Body of pancreas (tissue), 4 donors: ENCODE results near the gene MAML2. TPM values are rescaled to one million over a fixed set of nuclear protein-coding genes. Genes with fewer than 3 reads are reported as not detected.
A peak's percentile ranks its signal among the peaks of the same experiment; 100 is the strongest.

Source experiments
- ATAC-seq: fragments of 150-250 bp; one replicate; pipeline ENCODE4 v1.9.1; 2016
- DNase-seq, 4 donors: peaks; one replicate each; pipeline ENCODE4 v3.0.0-alpha.2; 2019
- H3K27ac ChIP-seq, 4 donors: fragments of 200-600 bp; sonication (generic); 1 replicate in 3 of 4; 2 replicates in 1 of 4; pipeline versions ENCODE4 v1.5.1 to v1.6.1; 2016 to 2019; ENCODE audit warnings: mild to moderate bottlenecking in 1 of 4, mixed read lengths in 1 of 4, moderate library complexity in 1 of 4
- H3K27me3 ChIP-seq, 2 donors: fragments of 200-600 bp; sonication (generic); one replicate each; pipeline ENCODE4 v1.6.0; 2016; ENCODE audit warnings: mild to moderate bottlenecking in 1 of 2
- H3K36me3 ChIP-seq, 2 donors: fragments of 200-600 bp; sonication (generic); replicated peaks in 1 of 2; 2 replicates each; pipeline ENCODE4 v1.5.1; 2016; ENCODE audit warnings: low read depth in 2 of 2; ENCODE audit not compliant: insufficient read depth in 1 of 2
- H3K4me1 ChIP-seq: fragments of 200-600 bp; sonication (generic); one replicate; pipeline ENCODE4 v1.6.0; 2016
- H3K4me3 ChIP-seq, 2 donors: fragments of 200-600 bp; sonication (generic); 1 replicate in 1 of 2; 2 replicates in 1 of 2; pipeline ENCODE4 v1.5.1; 2016 to 2019
- H3K9me3 ChIP-seq, 3 donors: fragments of 200-600 bp; sonication (generic); 1 replicate in 2 of 3; 2 replicates in 1 of 3; pipeline ENCODE4 v1.5.1; 2016
- POLR2A ChIP-seq, 3 donors: fragments of 450-650 bp; IDR thresholded peaks; one replicate each; pipeline ENCODE4 v1.6.1; 2016; ENCODE audit warnings: antibody characterized with exemption in 3 of 3, mild to moderate bottlenecking in 2 of 3
- WGBS, 2 donors: methylation state at CpG; one replicate each; pipeline ENCODE4 v1.1.5; 2017; 5-methylcytosine and 5-hydroxymethylcytosine counted together
- intact Hi-C: fragments of 100-400 bp; cut with DNase I; formaldehyde crosslinking; loops from one replicate; pipeline ENCODE4 v1.15.1; 2023
- total RNA-seq, 2 donors: library from RNA; depleted of rRNA; stranded (reverse); fragments of >200 nt; gene quantifications; one replicate each; pipeline ENCODE4 v1.1.0, GENCODE V29; 2016
- TF ChIP-seq, protein P1 (sequence below), 7 experiments: fragments of 450-650 bp in 4 of 7; fragments of 200-600 bp in 3 of 7; sonication (generic) in 3 of 7; IDR thresholded peaks; one replicate each; pipeline ENCODE4 v1.5.1; 2016 to 2019; ENCODE audit warnings: antibody characterized with exemption in 7 of 7

MAML2 gene
- total RNA-seq, 2 donors from 2014 or later, result 7.9 to 9.9 TPM

DNA sequence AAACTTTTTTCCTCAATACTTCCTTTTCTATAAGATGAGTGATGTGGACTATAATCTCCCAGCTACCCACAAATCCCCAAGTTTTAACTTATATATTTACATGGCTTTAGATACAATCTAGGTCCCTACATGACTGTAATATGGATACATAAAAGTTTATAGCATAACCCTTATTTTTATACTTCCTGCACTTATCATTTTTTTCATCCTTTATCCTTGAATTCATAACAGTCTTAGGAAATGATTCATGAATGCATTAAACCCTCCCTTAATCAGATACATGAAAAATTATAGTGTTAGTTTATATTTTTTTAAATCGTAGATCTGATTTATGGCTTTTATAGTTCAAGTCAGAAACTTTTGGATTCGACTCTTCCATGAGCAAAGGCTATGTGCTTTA is 195.8 kb downstream of the MAML2 start:
- TF ChIP-seq, protein P1, sequence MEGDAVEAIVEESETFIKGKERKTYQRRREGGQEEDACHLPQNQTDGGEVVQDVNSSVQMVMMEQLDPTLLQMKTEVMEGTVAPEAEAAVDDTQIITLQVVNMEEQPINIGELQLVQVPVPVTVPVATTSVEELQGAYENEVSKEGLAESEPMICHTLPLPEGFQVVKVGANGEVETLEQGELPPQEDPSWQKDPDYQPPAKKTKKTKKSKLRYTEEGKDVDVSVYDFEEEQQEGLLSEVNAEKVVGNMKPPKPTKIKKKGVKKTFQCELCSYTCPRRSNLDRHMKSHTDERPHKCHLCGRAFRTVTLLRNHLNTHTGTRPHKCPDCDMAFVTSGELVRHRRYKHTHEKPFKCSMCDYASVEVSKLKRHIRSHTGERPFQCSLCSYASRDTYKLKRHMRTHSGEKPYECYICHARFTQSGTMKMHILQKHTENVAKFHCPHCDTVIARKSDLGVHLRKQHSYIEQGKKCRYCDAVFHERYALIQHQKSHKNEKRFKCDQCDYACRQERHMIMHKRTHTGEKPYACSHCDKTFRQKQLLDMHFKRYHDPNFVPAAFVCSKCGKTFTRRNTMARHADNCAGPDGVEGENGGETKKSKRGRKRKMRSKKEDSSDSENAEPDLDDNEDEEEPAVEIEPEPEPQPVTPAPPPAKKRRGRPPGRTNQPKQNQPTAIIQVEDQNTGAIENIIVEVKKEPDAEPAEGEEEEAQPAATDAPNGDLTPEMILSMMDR (IDR thresholded peaks at IDR 0.05), result no peak
- no peak for TF ChIP-seq POLR2A (IDR thresholded peaks at IDR 0.05)
- no peaks in the 10 kb centered on the region for H3K27me3 ChIP-seq
- intact Hi-C loops, result no loop called here
- ATAC-seq (no peak), DNase-seq (no peak)
- 58 to 70% methylated on average over 2 of the region's 2 CpGs for WGBS, 2 donors
- no peaks in the 10 kb centered on the region for H3K36me3 ChIP-seq
- H3K4me1 ChIP-seq, result no peaks in the 10 kb centered on the region
- no peak overlapping the region for H3K27ac ChIP-seq
- H3K9me3 ChIP-seq, result no peaks in the 10 kb centered on the region
- H3K4me3 ChIP-seq, result no peak overlapping the region

DNA sequence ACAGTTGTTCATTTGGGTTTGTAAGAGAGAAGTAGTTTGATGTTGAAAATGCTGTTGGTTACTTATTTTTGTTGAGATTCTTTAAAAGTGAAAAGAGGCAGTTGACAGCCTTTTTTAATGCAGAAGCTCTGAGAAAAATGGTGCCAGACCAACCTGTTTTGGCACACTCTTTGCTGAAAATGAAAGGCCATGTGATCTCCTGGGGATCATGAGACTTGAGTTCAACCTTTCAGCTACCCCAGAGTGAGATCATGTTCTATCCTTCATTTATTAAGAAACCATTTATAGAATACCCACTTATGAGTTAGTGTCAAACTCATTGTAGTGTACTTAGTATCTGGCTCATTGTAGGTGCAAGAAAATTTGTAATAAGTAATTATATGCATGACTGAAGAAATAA is 196.2 kb downstream of the MAML2 start:
- Histone ChIP-seq H3K36me3 (no peaks in the 10 kb centered on the region), H3K27ac (no peak overlapping the region), H3K4me1 (no peaks in the 10 kb centered on the region), H3K27me3 (no peaks in the 10 kb centered on the region), H3K4me3 (no peak overlapping the region), H3K9me3 (no peaks in the 10 kb centered on the region)
- ATAC-seq (no peak), DNase-seq (no peak)
- intact Hi-C loops, result no loop called here
- TF ChIP-seq POLR2A (IDR thresholded peaks at IDR 0.05), result no peak
- TF ChIP-seq, protein P1 (IDR thresholded peaks at IDR 0.05), result no peak

DNA sequence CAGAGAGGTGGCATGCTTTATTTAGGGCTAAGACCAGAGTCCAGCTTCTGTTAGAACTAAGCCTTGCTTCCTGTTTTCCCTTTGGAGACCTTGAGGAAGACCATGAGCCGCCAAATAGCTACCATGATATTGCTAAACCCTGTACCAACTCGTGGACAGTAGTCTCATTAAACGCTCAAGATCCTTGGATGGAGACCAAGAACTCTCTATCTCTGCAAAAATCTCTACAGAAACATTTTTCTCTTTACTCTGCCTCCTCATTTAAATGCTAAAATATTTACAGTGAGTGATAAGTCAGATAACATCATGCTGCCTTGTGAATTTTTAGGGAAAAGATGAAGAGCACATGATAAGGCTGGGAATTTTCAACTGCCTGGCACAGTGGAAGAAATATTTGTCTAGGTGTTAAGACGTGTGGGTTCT is 197.8 kb downstream of the MAML2 start:
- DNase-seq (no peak), ATAC-seq (no peak)
- H3K4me1 ChIP-seq, result no peaks in the 10 kb centered on the region
- H3K27me3 ChIP-seq, result no peaks in the 10 kb centered on the region
- H3K27ac ChIP-seq, result peak overlapping the region in 1 of 4 donors; percentile 17
- WGBS, 2 donors, result 22 to 26% methylated on average over 4 of the region's 4 CpGs
- TF ChIP-seq, protein P1 (IDR thresholded peaks at IDR 0.05), result no peak
- TF ChIP-seq POLR2A (IDR thresholded peaks at IDR 0.05), result no peak
- no peaks in the 10 kb centered on the region for H3K9me3 ChIP-seq
- no peak overlapping the region for H3K4me3 ChIP-seq
- no peaks in the 10 kb centered on the region for H3K36me3 ChIP-seq
- intact Hi-C loops, result no loop called here

DNA sequence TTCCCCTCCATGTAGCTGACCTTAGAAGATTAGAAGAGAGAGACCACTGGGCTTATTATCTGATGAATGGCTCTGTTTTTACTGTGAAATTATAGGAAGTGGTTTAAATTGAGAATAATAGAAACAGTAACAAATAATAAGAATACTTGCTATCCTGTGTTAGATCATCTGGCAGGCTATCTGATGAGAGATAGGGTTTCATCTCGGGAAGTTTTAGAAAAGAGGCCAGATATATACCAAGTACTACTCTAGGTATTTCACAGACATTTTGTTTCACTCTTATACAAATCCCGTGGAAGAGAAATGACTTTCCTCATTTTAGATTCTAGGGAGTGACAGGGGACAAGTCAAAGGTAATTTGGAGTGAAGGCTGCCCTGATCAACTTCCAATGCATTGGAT is 198.4 kb downstream of the MAML2 start:
- no peak for ATAC-seq

DNA sequence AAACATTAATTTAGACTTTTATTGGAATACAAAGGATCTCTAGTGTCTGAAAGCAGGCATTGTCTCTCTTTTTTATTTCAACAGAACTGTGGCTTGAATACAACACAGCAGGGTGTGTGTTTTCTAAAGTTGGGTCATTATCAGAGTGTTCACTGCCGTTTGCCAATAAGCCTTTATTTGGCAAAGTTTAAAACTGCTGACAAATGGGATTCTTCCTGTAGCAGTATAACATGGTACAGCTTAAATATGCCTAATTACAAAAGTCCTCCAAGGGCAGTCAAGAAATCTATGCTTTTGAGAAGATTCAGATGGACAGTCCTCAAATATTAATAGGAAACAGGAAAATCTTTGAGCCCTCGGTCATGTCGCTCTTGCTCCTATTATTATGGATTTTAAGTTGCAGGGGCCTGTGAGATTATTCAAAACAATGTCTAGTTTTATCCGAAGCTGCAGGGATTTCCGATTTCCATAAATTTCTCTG is 199.9 kb downstream of the MAML2 start:
- no peak for DNase-seq
- H3K27ac ChIP-seq, result no peak overlapping the region
- 51 to 56% methylated on average over 5 of the region's 5 CpGs for WGBS, 2 donors
- no peaks in the 10 kb centered on the region for H3K36me3 ChIP-seq
- no peak overlapping the region for H3K4me3 ChIP-seq
- H3K9me3 ChIP-seq, result no peaks in the 10 kb centered on the region
- intact Hi-C loops, result no loop called here
- ATAC-seq, result no peak
- H3K4me1 ChIP-seq, result no peaks in the 10 kb centered on the region
- no peaks in the 10 kb centered on the region for H3K27me3 ChIP-seq
- TF ChIP-seq, protein P1 (IDR thresholded peaks at IDR 0.05), result no peak
- no peak for TF ChIP-seq POLR2A (IDR thresholded peaks at IDR 0.05)

More for the DNA sequence above, 198.4 kb downstream of the MAML2 start:
- no peaks in the 10 kb centered on the region for H3K27me3 ChIP-seq
- H3K4me3 ChIP-seq, result no peak overlapping the region
- TF ChIP-seq, protein P1 (IDR thresholded peaks at IDR 0.05), result no peak
- no peak for TF ChIP-seq POLR2A (IDR thresholded peaks at IDR 0.05)
- H3K4me1 ChIP-seq, result no peaks in the 10 kb centered on the region
- 54 to 61% methylated on average over 2 of the region's 2 CpGs for whole genome bisulfite sequencing, 2 donors
- no peaks in the 10 kb centered on the region for H3K9me3 ChIP-seq
- peak overlapping the region in 1 of 4 donors; percentile 17 for H3K27ac ChIP-seq
- DNase-seq, result no peak
- intact Hi-C loops, result no loop called here
- no peaks in the 10 kb centered on the region for H3K36me3 ChIP-seq
